Transverse colon (tissue), 4 donors: ENCODE results near the gene GTF2IRD1.

Experiments used
- CTCF ChIP-seq, 5 experiments: fragments of 200-600 bp in 3 of 5; fragments of 450-650 bp in 2 of 5; sonication (generic) in 3 of 5; IDR thresholded peaks; 1 replicate in 2 of 5; 2 replicates in 3 of 5; pipeline ENCODE4 v1.5.1; 2016 to 2017; ENCODE audit warnings: antibody characterized with exemption in 5 of 5, inconsistent platforms in 3 of 5, mild to moderate bottlenecking in 2 of 5, moderate library complexity in 1 of 5
- EP300 ChIP-seq: sonication (generic); formaldehyde crosslinking; IDR thresholded peaks from one replicate; pipeline ENCODE4 v1.6.1; 2017; ENCODE audit warnings: antibody characterized with exemption, low read depth
- POLR2A ChIP-seq: fragments of 450-650 bp; IDR thresholded peaks from one replicate; pipeline ENCODE4 v1.6.1; 2016; ENCODE audit warnings: antibody characterized with exemption, mild to moderate bottlenecking, moderate library complexity
- POLR2AphosphoS5 ChIP-seq, 3 donors: sonication (generic); formaldehyde crosslinking; IDR thresholded peaks; one replicate each; pipeline ENCODE4 v1.6.1; 2016; ENCODE audit warnings: antibody characterized with exemption in 3 of 3

- TF ChIP-seq POLR2AphosphoS5 (IDR thresholded peaks at IDR 0.05) (peak in 1 of 3 donors; percentile 37), CTCF (IDR thresholded peaks at IDR 0.05) (no peak), POLR2A (no peak), EP300 (no peak)
Observed at GRCh38 chr7:74482629-74483401, 29.1 kb downstream of the GTF2IRD1 start.
